ENCODE data around the gene MX2. TPM values are rescaled to one million over a fixed set of nuclear protein-coding genes. Genes with fewer than 3 reads are reported as not detected.
A peak's percentile ranks its signal among the peaks of the same experiment; 100 is the strongest.

Gene MX2
- total and polyA plus RNA-seq, 4 donors: 0.69 to 4.7 (median 2.2) TPM

DNA sequence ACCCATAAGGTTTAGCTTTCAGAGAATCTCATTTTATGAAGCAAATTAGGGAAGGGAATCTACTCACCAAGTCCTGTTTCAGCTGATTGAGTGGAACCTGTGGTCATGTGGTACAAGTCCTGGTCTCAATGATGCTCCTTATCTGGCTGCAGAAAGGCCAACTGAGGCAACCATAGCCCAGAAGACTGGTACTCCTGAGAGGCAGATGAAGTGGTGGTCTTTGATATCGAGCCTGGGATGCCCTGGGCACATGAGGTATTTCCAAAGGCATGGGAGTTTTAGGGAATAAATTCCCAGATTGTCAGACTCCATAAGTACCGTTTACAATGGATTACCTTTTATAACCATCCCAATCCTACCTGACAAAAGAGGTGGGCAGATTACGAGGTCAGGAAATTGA is 67.5 kb downstream of the MX2 start:
- peaks cover 7 to 31% (median 26%) of the 10 kb centered on the region in 4 donors for H3K36me3 ChIP-seq (ENCODE audit: control insufficient read depth in 4 of 4, insufficient read depth in 3 of 4, low read depth in 1 of 4, low read length in 3 of 4)
- H3K27me3 ChIP-seq (ENCODE audit: control insufficient read depth in 4 of 4, insufficient read depth in 4 of 4, low read length in 3 of 4): no peaks in the 10 kb centered on the region
- TF ChIP-seq HNF4G (IDR thresholded peaks at IDR 0.05) (no peak), YY1 (IDR thresholded peaks at IDR 0.05) (no peak), RXRA (IDR thresholded peaks at IDR 0.05) (no peak), JUND (IDR thresholded peaks at IDR 0.05) (no peak), FOXA1 (IDR thresholded peaks at IDR 0.05) (no peak), TAF1 (conservative IDR thresholded peaks at IDR 0.05) (no peak)
- TF ChIP-seq, protein P1, sequence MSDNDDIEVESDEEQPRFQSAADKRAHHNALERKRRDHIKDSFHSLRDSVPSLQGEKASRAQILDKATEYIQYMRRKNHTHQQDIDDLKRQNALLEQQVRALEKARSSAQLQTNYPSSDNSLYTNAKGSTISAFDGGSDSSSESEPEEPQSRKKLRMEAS (IDR thresholded peaks at IDR 0.05): no peak
- H3K9me3 ChIP-seq (ENCODE audit: control insufficient read depth in 4 of 4, low read length in 3 of 4): no peaks in the 10 kb centered on the region
- H3K4me1 ChIP-seq (ENCODE audit: control insufficient read depth in 4 of 4, insufficient read depth in 4 of 4, low read length in 3 of 4): peaks cover 0 to 12% (median 9%) of the 10 kb centered on the region in 4 donors
- no peak for DNase-seq (ENCODE audit: low spot score)
- H3K27ac ChIP-seq (ENCODE audit: low read depth in 1 of 2, low read length in 2 of 2): no peak overlapping the region
- 96% methylated on average over 3 of the region's 3 CpGs for WGBS
- H3K9ac ChIP-seq (ENCODE audit: low read depth in 1 of 2, low read length in 2 of 2): no peak overlapping the region
- no peak overlapping the region for H3K4me3 ChIP-seq (ENCODE audit: low read depth in 1 of 3, low read length in 3 of 3)

GRCh38 chr21:41429925-41430491 is 68.2 kb downstream of the MX2 start:
- TF ChIP-seq ZBTB33 (IDR thresholded peaks at IDR 0.05) (no peak), RAD21 (IDR thresholded peaks at IDR 0.05) (no peak), NR2F2 (IDR thresholded peaks at IDR 0.05) (no peak)
- TF ChIP-seq, protein P2, sequence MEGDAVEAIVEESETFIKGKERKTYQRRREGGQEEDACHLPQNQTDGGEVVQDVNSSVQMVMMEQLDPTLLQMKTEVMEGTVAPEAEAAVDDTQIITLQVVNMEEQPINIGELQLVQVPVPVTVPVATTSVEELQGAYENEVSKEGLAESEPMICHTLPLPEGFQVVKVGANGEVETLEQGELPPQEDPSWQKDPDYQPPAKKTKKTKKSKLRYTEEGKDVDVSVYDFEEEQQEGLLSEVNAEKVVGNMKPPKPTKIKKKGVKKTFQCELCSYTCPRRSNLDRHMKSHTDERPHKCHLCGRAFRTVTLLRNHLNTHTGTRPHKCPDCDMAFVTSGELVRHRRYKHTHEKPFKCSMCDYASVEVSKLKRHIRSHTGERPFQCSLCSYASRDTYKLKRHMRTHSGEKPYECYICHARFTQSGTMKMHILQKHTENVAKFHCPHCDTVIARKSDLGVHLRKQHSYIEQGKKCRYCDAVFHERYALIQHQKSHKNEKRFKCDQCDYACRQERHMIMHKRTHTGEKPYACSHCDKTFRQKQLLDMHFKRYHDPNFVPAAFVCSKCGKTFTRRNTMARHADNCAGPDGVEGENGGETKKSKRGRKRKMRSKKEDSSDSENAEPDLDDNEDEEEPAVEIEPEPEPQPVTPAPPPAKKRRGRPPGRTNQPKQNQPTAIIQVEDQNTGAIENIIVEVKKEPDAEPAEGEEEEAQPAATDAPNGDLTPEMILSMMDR (IDR thresholded peaks at IDR 0.05; ENCODE audit: low read depth, low read length, missing input control): no peak
- no peak overlapping the region for H3K27ac ChIP-seq (ENCODE audit: low read depth in 1 of 2, low read length in 2 of 2)
- no peaks in the 10 kb centered on the region for H3K27me3 ChIP-seq (ENCODE audit: control insufficient read depth in 4 of 4, insufficient read depth in 4 of 4, low read length in 3 of 4)
- H3K36me3 ChIP-seq (ENCODE audit: control insufficient read depth in 4 of 4, insufficient read depth in 3 of 4, low read depth in 1 of 4, low read length in 3 of 4): peaks cover 7 to 37% (median 31%) of the 10 kb centered on the region in 4 donors
- peaks cover 0 to 3% (median 0%) of the 10 kb centered on the region in 4 donors for H3K9me3 ChIP-seq (ENCODE audit: control insufficient read depth in 4 of 4, low read length in 3 of 4)
- no peak overlapping the region for H3K4me3 ChIP-seq (ENCODE audit: low read depth in 1 of 3, low read length in 3 of 3)
- peak; percentile 5 for DNase-seq (ENCODE audit: low spot score)
- WGBS: 90% methylated on average over 9 of the region's 9 CpGs
- H3K9ac ChIP-seq (ENCODE audit: low read depth in 1 of 2, low read length in 2 of 2): no peak overlapping the region
- peaks cover 0 to 12% (median 9%) of the 10 kb centered on the region in 4 donors for H3K4me1 ChIP-seq (ENCODE audit: control insufficient read depth in 4 of 4, insufficient read depth in 4 of 4, low read length in 3 of 4)

DNA sequence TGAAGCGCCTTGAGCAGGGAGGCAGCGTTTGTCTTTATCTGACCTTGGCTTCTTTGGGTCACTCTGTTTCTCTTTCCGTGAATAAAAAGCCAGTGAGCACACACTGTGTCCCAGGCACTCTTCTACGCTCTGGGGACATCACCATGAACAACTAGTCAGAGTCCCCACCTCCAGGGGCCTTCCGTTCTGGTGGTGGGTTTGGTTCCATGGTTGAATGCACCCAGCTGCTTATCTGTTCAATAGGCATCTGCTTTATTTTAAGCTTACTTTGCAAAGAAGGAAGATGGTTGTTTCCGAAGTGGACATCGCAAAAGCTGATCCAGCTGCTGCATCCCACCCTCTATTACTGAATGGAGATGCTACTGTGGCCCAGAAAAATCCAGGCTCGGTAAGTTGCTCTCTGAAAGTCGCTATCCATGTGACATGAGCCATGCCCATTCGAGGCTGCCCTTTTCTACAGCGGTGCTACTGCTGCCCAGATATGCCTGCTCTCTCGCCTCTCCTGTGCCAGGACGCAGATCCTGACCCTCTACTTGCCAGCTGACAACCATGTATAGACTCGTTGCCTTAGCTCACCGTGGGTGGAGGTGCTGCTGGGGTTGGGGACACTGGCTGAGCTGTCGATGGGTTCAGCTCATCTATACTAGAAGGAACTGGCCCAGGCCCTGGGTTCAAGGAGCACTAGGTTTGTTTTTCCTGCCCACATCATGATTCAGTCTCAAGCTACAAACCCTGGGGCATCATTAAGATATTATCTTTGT is 70.1 kb downstream of the MX2 start:
- Histone ChIP-seq H3K9ac (ENCODE audit: low read depth in 1 of 2, low read length in 2 of 2) (no peak overlapping the region), H3K27ac (ENCODE audit: low read depth in 1 of 2, low read length in 2 of 2) (no peak overlapping the region), H3K36me3 (ENCODE audit: control insufficient read depth in 4 of 4, insufficient read depth in 3 of 4, low read depth in 1 of 4, low read length in 3 of 4) (peaks cover 12 to 57% (median 48%) of the 10 kb centered on the region in 4 donors), H3K9me3 (ENCODE audit: control insufficient read depth in 4 of 4, low read length in 3 of 4) (peaks cover 0 to 5% (median 0%) of the 10 kb centered on the region in 4 donors), H3K27me3 (ENCODE audit: control insufficient read depth in 4 of 4, insufficient read depth in 4 of 4, low read length in 3 of 4) (no peaks in the 10 kb centered on the region), H3K4me1 (ENCODE audit: control insufficient read depth in 4 of 4, insufficient read depth in 4 of 4, low read length in 3 of 4) (peaks cover 0 to 5% (median under 1%) of the 10 kb centered on the region in 4 donors), H3K4me3 (ENCODE audit: low read depth in 1 of 3, low read length in 3 of 3) (no peak overlapping the region)
- TF ChIP-seq, protein P2 (IDR thresholded peaks at IDR 0.05; ENCODE audit: low read depth, low read length, missing input control): no peak
- TF ChIP-seq YY1 (IDR thresholded peaks at IDR 0.05): no peak
- no peak for TF ChIP-seq HNF4G (IDR thresholded peaks at IDR 0.05)
- TF ChIP-seq, protein P3, sequence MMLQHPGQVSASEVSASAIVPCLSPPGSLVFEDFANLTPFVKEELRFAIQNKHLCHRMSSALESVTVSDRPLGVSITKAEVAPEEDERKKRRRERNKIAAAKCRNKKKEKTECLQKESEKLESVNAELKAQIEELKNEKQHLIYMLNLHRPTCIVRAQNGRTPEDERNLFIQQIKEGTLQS (IDR thresholded peaks at IDR 0.05): no peak
- DNase-seq (ENCODE audit: low spot score): peak; percentile 20
- 91% methylated on average over 16 of the region's 16 CpGs for WGBS
